Daoy (cell line): ENCODE data around the gene AKAP13. TPM values are rescaled to one million over a fixed set of nuclear protein-coding genes. Genes with fewer than 3 reads are reported as not detected.

Source experiments
- DNase-seq: peaks from one replicate; pipeline ENCODE4 v3.0.0-alpha.2; 2015; ENCODE audit warnings: low read depth
- total RNA-seq: library from RNA; depleted of rRNA; stranded (reverse); fragments of >200 nt; shearing (Covaris generic); gene quantifications from 2 replicates; pipeline ENCODE4 v1.2.3, GENCODE V29; 2014

Gene AKAP13
- total RNA-seq, 1 experiment from 2014 or later = 18.5 TPM

DNA sequence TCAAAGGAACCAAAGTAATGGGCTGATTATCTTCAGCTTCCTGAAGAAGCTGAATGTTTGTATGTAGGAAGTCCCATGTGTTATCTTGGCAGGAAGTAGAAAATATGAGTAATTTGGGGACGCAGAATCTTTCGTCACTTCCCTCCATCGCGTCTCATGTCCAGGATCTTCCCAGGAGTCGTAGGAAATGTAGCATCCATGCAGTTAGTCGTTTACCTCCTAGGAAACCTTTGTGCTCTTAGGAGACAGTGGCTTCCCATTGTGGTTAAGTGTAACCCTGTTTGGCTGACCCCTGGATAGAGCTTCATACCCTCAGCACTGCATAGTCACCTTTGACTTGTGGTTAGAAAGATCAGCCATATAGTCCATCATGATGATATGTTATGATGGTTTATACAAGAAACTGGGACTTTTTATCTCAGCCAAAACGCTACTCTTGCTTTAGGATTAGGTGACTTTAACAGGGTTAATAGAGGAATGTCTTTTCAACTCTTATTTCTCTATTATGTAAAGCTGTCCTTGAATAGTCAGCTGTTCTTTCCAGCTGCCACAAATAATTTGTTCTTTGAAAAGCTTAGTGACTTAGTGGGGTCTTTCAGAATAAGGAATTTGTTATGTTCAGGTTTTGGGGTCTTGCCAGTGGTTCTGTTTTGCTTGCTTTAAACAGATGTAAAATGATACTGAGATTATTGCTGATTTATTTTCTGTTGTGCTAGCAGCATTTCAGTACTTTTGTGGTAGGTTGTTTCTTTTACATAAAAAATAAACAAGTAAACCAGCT is 322.1 kb downstream of the AKAP13 start:
- no peak for DNase-seq

DNA sequence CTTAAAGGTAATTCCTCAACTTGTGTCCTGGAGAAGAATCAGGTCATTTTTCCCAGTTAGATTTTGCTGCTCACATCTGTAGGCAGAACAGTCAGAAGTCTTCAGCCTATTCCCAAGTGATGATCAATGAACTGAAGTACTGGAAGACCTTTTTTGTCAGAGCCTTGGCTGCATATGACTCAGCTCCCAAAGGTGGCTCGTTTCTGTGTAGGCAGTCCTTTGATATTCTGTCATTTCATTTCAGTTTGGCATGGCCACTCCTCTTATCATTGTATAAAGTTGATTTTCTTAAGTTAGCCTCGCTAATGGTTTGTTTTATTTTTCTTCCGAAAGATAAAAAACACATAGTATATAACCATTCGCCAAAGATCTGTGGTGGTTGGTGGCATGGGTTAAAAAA is 323.7 kb downstream of the AKAP13 start:
- DNase-seq = no peak

DNA sequence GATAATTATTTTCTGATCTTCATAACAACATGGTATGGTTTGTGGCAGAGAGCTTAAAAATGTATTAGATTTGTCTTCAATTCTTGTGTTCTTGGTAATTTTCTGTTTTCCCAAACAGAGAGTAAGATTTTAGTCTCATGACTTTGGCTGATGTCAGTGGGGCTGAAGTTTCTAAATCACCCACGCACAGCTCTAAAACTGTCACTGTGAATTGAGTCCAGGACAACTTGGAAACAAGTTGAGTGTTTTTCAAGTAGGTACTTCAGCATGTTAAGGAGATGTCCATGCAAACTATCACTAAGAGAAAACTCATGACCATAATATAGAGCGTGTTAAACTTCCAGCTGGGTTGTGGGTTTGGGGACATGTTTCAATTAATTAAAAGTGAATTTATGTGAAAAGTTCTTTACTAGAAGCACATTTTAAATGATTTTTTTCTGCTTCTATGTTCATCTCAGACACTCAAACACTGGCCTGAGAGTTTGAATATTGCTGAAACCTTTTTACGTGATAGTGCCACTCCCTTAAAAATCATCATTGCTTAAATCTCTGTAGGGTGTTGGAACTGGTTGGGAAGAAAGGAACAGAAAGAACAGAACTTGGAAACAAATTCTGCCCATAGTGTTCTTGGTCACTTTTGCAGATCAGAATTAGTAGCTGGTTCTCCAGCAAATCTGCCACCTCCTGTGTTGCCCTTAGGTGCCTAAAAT is 324.5 kb downstream of the AKAP13 start:
- no peak for DNase-seq

DNA sequence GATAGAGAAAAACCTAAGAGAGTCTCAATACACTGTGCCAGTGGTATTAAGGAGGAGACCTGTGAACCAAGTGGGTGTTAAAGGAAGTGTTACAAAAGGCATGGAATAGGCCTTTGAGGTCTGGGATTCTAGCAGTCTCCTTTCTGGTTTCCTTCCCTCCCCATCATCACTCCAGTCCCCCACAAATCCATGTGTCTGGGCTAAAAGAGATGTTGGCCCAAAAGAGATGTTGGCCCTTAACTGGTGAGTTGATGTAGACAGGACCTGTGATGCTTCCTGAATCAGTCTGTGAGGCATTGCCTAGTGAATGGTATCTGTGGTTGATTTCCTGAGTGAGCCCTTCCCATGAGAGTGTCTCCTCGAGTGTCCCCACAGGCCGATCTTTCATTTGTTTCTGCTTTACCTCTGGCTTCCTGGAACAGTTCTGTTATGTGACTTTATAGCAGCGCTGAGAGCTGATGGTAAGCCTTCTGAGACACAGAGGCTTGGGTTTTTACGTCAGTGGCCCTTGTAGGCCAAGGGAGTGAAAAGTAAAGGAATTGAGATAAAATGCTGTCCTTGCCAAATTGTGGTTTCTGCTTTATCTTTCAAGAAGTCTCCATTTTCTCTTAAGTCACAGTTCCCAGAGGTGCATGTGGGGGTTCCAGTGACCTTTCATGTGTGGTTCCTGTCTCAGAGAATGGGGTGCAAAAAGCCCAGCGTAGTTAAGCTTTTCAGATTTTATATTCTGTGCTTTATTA is 326.5 kb downstream of the AKAP13 start:
- DNase-seq = no peak

DNA sequence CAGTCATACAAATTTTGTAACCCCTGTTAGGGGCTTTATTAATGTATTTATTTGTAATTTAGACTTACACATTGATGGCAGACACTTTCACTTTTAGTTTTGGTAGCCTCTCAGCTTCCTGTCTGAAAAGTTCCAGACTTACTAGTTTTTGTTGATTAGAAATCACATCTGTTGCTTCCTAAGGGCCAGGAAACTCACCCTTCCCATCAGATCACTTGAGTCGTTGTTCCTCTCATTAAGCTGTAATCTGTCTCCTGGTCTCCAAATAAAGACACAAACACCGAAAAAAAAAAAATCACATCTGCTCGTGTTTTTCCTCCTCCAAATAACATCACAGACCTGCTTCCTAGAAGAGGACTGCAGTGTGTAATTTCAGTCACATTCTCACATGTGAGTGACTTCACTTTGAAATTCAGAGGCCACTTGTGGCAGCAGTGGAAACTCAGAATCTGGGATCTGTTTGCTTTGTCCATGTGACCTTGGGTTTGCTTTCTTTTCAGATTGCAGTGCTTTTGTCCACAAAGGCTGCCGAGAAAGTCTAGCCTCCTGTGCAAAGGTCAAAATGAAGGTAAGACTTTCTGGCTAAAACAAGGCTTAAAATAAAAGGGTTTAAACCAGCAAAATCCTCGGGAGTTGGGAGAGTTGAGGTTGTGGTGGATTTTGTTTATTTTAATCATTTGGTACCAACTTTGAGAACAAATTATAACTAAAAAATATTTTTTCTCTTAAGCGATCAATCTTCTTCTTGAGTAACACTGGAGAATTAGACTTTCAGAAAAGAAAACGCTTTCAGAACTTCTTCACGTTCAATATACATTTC is 327.3 kb downstream of the AKAP13 start:
- DNase-seq = no peak

GRCh38 chr15:85708402-85708941 is 328.1 kb downstream of the AKAP13 start:
- DNase-seq = no peak

DNA sequence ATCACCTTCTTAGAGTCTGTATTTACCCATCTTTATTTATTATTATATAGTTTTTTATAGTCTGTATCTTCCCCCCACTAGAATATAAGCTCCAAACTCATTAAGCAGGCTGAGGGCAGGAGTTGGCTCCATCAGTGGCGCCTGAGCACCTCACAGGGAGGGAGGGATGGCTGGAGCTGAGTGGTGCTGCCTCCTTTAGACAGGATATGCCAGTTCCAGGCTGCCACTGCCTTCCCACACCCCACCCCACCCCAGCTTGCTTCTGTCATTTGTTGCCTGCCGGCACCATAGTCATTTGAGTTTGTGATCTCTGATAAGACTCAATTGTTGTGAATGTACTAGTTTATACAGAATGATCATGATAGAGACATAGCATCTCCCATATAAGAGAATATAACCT is 328.8 kb downstream of the AKAP13 start:
- no peak for DNase-seq

- DNase-seq = no peak
Observed at GRCh38 chr15:85710340-85710842, 330.0 kb downstream of the AKAP13 start.

GRCh38 chr15:85711580-85712192 is 331.3 kb downstream of the AKAP13 start:
- no peak for DNase-seq

- no peak for DNase-seq
Observed at GRCh38 chr15:85716261-85716660, 335.9 kb downstream of the AKAP13 start.

DNA sequence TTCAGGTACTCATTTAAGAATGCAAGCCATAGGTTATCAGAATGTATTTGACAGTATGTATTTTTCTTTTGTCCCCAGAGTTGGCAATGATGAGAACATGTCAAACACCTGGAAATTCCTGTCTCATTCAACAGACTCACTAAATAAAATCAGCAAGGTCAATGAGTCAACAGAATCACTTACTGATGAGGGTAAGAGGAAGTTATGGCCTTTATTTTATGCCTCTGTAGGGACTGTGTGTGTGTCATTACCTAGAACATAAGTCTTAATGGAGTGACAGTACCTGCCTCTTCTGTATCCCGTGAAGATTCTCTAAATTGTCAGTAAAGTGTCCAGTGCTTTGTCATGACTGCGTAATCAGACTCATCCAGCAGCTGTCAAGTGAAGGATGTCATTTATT is 336.8 kb downstream of the AKAP13 start:
- DNase-seq = no peak

- DNase-seq = no peak
Observed at GRCh38 chr15:85718271-85718971, 338.0 kb downstream of the AKAP13 start.

DNA sequence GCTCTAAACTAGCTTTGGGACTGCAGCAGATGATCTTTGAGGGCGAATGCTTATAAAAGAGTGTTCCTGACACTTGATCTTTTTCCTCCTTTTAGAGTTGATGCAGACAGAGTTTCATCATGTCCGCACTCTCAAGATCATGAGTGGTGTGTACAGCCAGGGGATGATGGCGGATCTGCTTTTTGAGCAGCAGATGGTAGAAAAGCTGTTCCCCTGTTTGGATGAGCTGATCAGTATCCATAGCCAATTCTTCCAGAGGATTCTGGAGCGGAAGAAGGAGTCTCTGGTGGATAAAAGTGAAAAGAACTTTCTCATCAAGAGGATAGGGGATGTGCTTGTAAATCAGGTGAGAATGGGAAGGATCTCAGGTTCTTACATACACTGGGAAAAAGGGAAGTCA is 338.6 kb downstream of the AKAP13 start:
- DNase-seq = no peak

- DNase-seq = no peak
Observed at GRCh38 chr15:85722374-85723152, 342.2 kb downstream of the AKAP13 start.

- DNase-seq = no peak
Observed at GRCh38 chr15:85723960-85724945, 343.9 kb downstream of the AKAP13 start.

- no peak for DNase-seq
Observed at GRCh38 chr15:85725019-85725418, 344.6 kb downstream of the AKAP13 start.

DNA sequence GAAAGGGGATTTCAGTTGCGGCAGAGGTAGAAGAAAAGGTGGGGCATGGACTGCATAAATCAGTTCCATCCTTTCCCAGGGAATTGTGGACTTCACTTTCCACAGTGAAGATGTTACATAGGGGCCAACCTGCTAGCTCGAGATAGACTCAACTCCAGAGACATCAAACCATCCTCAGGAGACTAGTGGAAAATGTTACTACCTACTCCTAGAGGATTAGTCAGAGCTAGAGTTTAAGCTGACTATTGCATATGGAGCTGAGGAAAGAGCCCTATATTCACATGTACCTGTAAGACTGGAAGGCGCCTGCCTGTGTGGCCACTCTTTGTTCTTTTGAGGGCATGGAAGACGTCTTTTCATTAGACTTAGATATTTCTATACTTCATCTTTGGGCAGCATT is 345.2 kb downstream of the AKAP13 start:
- DNase-seq = no peak

GRCh38 chr15:85726454-85726853 is 346.1 kb downstream of the AKAP13 start:
- DNase-seq = no peak
